Uterus (tissue), 4 donors: ENCODE measurements around the gene ALDH1A1. TPM values are rescaled to one million over a fixed set of nuclear protein-coding genes. Genes with fewer than 3 reads are reported as not detected.

ENCODE experiments used
- DNase-seq, 2 donors: peaks; one replicate each; pipeline ENCODE4 v3.0.0-alpha.2; 2019 to 2020
- H3K27ac ChIP-seq, 2 donors: fragments of 200-600 bp; sonication (generic); 1 replicate in 1 of 2; 2 replicates in 1 of 2; pipeline ENCODE4 v1.5.1; 2016 to 2018
- H3K27me3 ChIP-seq, 2 donors: fragments of 200-600 bp; sonication (generic); one replicate each; pipeline ENCODE4 v1.5.1; 2018 to 2019; ENCODE audit warnings: control low read depth in 1 of 2
- H3K36me3 ChIP-seq, 2 donors: fragments of 200-600 bp; sonication (generic); one replicate each; pipeline ENCODE4 v1.5.1; 2019; ENCODE audit warnings: control low read depth in 1 of 2
- H3K4me1 ChIP-seq, 2 donors: fragments of 200-600 bp; sonication (generic); one replicate each; pipeline ENCODE4 v1.5.1; 2018 to 2019; ENCODE audit warnings: control low read depth in 1 of 2
- H3K4me3 ChIP-seq, 2 donors: fragments of 200-600 bp; sonication (generic); 1 replicate in 1 of 2; 2 replicates in 1 of 2; pipeline ENCODE4 v1.5.1; 2018 to 2019; ENCODE audit warnings: mild to moderate bottlenecking in 1 of 2
- H3K9me3 ChIP-seq, 2 donors: fragments of 200-600 bp; sonication (generic); one replicate each; pipeline ENCODE4 v1.5.1; 2019; ENCODE audit warnings: control low read depth in 1 of 2
- POLR2A ChIP-seq, 2 donors: fragments of 450-650 bp; IDR thresholded peaks; one replicate each; pipeline ENCODE4 v1.6.1; 2016; ENCODE audit warnings: antibody characterized with exemption in 2 of 2, mild to moderate bottlenecking in 1 of 2, moderate library complexity in 1 of 2
- intact Hi-C: fragments of 100-400 bp; cut with DNase I; formaldehyde crosslinking; loops from one replicate; pipeline ENCODE4 v1.15.1; 2023; ENCODE audit warnings: low total_unique reads
- total RNA-seq, 4 donors: library from RNA; depleted of rRNA in 3 of 4; stranded (reverse); fragments of >200 nt in 3 of 4; gene quantifications; one replicate each; pipeline versions ENCODE4 v1.1.0 to v1.2.4, GENCODE V29; 2014 to 2023
- TF ChIP-seq, protein P1 (sequence below), 4 experiments: fragments of 200-600 bp in 2 of 4; fragments of 450-650 bp in 2 of 4; sonication (generic) in 2 of 4; IDR thresholded peaks; one replicate each; pipeline ENCODE4 v1.5.1; 2016 to 2019; ENCODE audit warnings: antibody characterized with exemption in 4 of 4, mild to moderate bottlenecking in 2 of 4, moderate library complexity in 1 of 4
- donor health status: DM: yes; HTN: yes; CAD: no.

Gene ALDH1A1
- 100 to 1,000 TPM in 3 of 4 donors, 10 to 100 TPM in 1; 87.9 to 287 (median 166) TPM for total RNA-seq

GRCh38 chr9:72952914-72953313, at the start of gene ALDH1A1:
TSS of gene ALDH1A1 (minus strand) at chr9:72953053. CDS start at chr9:72953000, 53 bp downstream.
- TF ChIP-seq POLR2A (IDR thresholded peaks at IDR 0.05) = peak; percentile 55 to 73
- TF ChIP-seq, protein P1, sequence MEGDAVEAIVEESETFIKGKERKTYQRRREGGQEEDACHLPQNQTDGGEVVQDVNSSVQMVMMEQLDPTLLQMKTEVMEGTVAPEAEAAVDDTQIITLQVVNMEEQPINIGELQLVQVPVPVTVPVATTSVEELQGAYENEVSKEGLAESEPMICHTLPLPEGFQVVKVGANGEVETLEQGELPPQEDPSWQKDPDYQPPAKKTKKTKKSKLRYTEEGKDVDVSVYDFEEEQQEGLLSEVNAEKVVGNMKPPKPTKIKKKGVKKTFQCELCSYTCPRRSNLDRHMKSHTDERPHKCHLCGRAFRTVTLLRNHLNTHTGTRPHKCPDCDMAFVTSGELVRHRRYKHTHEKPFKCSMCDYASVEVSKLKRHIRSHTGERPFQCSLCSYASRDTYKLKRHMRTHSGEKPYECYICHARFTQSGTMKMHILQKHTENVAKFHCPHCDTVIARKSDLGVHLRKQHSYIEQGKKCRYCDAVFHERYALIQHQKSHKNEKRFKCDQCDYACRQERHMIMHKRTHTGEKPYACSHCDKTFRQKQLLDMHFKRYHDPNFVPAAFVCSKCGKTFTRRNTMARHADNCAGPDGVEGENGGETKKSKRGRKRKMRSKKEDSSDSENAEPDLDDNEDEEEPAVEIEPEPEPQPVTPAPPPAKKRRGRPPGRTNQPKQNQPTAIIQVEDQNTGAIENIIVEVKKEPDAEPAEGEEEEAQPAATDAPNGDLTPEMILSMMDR (IDR thresholded peaks at IDR 0.05) = no peak
- intact Hi-C loops = no loop called here

DNA sequence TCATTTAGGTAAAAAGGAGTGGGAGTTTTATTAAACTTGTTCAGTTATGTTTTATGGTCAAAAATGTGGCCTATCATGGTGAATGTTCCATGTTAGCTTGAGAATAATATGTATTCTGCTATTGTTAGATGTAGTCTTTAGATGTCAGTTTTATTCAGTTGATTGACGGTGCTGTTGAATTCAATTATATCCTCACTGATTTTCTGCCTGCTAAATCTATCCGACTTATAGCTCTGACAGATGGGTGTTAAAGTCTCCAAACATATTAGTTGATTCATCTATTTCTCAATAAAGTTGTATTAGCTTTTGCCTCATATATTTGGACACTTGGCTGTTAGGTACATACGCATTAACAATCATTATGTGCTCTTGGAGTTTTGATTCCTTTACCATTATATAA, 49.0 kb upstream of the ALDH1A1 start:
- Histone ChIP-seq H3K4me1 (no peaks in the 10 kb centered on the region), H3K27ac (no peak overlapping the region), H3K4me3 (no peak overlapping the region), H3K9me3 (no peaks in the 10 kb centered on the region), H3K27me3 (no peaks in the 10 kb centered on the region), H3K36me3 (no peaks in the 10 kb centered on the region)
- intact Hi-C loops = no loop called here
- TF ChIP-seq, protein P1 (IDR thresholded peaks at IDR 0.05) = no peak
- no peak for TF ChIP-seq POLR2A (IDR thresholded peaks at IDR 0.05)
- no peak for DNase-seq

More at GRCh38 chr9:72952914-72953313, at the start of gene ALDH1A1:
- DNase-seq = peak in 1 of 2 donors; percentile 25
- peak within 1 kb of the TSS; percentile 18 to 38 for H3K4me3 ChIP-seq
- H3K9me3 ChIP-seq = no peaks in the 10 kb centered on the region
- no peaks in the 10 kb centered on the region for H3K4me1 ChIP-seq
- H3K27me3 ChIP-seq = no peaks in the 10 kb centered on the region
- H3K36me3 ChIP-seq = no peaks in the 10 kb centered on the region
- H3K27ac ChIP-seq = peak within 1 kb of the TSS; percentile 74 to 84

- intact Hi-C loops = no loop called here
- H3K4me3 ChIP-seq = no peak overlapping the region
- no peaks in the 10 kb centered on the region for H3K4me1 ChIP-seq
- TF ChIP-seq, protein P1 (IDR thresholded peaks at IDR 0.05) = no peak
- TF ChIP-seq POLR2A (IDR thresholded peaks at IDR 0.05) = no peak
- H3K9me3 ChIP-seq = no peaks in the 10 kb centered on the region
- DNase-seq = no peak
- H3K27me3 ChIP-seq = no peaks in the 10 kb centered on the region
- H3K27ac ChIP-seq = no peak overlapping the region
- H3K36me3 ChIP-seq = no peaks in the 10 kb centered on the region
Observed at GRCh38 chr9:72998363-72998762, 45.5 kb upstream of the ALDH1A1 start.

- H3K4me3 ChIP-seq = no peak overlapping the region
- no peak for TF ChIP-seq POLR2A (IDR thresholded peaks at IDR 0.05)
- TF ChIP-seq, protein P1 (IDR thresholded peaks at IDR 0.05) = no peak
- DNase-seq = no peak
- H3K4me1 ChIP-seq = no peaks in the 10 kb centered on the region
- no peaks in the 10 kb centered on the region for H3K27me3 ChIP-seq
- H3K27ac ChIP-seq = no peak overlapping the region
- no peaks in the 10 kb centered on the region for H3K9me3 ChIP-seq
- no peaks in the 10 kb centered on the region for H3K36me3 ChIP-seq
- intact Hi-C loops = no loop called here
Observed at GRCh38 chr9:72997387-72997995, 44.6 kb upstream of the ALDH1A1 start.

DNA sequence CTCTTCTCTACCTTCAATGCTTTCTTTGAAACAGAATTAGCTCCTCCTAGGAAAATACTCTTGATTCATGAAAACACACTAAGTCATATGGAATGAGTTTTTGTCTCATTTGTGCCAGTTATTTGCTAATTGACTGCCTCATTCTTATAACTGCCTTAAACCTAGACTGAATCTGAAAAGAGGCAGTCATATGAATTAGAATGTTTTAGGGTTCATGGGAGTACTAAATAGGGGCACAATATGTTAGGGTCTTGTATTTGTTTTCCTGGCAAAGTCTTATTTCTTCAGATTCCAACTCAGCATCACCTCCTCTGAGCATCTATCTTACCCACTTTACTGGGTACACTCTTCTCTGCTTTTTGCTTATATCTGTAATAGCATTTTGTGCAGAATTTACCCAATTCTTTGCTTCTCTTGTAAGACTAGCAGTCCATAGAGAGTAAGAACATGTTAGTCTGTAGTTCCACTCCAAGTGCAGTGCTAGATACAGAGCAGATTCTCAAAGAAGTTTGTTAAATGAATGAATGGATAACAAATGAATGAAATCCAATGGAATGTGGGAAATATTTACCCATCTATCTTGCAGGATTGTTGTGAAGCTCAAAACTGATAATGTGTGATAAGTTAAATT, 43.9 kb upstream of the ALDH1A1 start:
- intact Hi-C loops = no loop called here
- no peak for TF ChIP-seq POLR2A (IDR thresholded peaks at IDR 0.05)

More for the DNA sequence above, 43.9 kb upstream of the ALDH1A1 start:
- Histone ChIP-seq H3K9me3 (no peaks in the 10 kb centered on the region), H3K4me1 (no peaks in the 10 kb centered on the region), H3K27me3 (no peaks in the 10 kb centered on the region), H3K4me3 (no peak overlapping the region), H3K27ac (no peak overlapping the region), H3K36me3 (no peaks in the 10 kb centered on the region)
- DNase-seq = no peak
